MM.1S (cell line): ENCODE results near the gene KIAA1217.

Experiments
- DNase-seq: peaks from one replicate; pipeline ENCODE4 v3.0.0-alpha.2; 2015
- H2AFZ ChIP-seq: fragments of 300-600 bp; sonication (generic); 2 replicates; pipeline ENCODE4 v1.6.0; 2016; ENCODE audit warnings: antibody characterized with exemption, low read length
- H3F3A ChIP-seq: fragments of 300-600 bp; sonication (generic); 2 replicates; pipeline ENCODE4 v1.6.1; 2016; ENCODE audit warnings: mild to moderate bottlenecking, antibody characterized with exemption, low read length, moderate library complexity, mixed read lengths; ENCODE audit not compliant: insufficient read depth
- H3K27ac ChIP-seq: fragments of 300-600 bp; sonication (generic); 2 replicates; pipeline ENCODE4 v1.5.1; 2016; ENCODE audit warnings: mild to moderate bottlenecking, low read length
- H3K27me3 ChIP-seq: fragments of 300-600 bp; sonication (generic); replicated peaks from 2 replicates; pipeline ENCODE4 v1.6.0; 2016; ENCODE audit warnings: low read length; ENCODE audit not compliant: insufficient read depth
- H3K36me3 ChIP-seq: fragments of 300-600 bp; sonication (generic); replicated peaks from 2 replicates; pipeline ENCODE4 v1.6.1; 2016; ENCODE audit warnings: mild to moderate bottlenecking, low read length, mixed read lengths; ENCODE audit not compliant: insufficient read depth
- H3K4me1 ChIP-seq: fragments of 300-600 bp; sonication (generic); 2 replicates; pipeline ENCODE4 v1.6.1; 2016; ENCODE audit warnings: low read length, mixed read lengths
- H3K4me2 ChIP-seq: fragments of 300-600 bp; sonication (generic); 2 replicates; pipeline ENCODE4 v1.6.0; 2016; ENCODE audit warnings: low read depth, low read length
- H3K4me3 ChIP-seq: fragments of 300-600 bp; sonication (generic); 2 replicates; pipeline ENCODE4 v1.5.1; 2016; ENCODE audit warnings: low read length, mixed read lengths
- H3K79me2 ChIP-seq: fragments of 300-600 bp; sonication (generic); 2 replicates; pipeline ENCODE4 v1.6.1; 2016; ENCODE audit warnings: mixed run types, low read length, mixed read lengths
- H3K9ac ChIP-seq: fragments of 300-600 bp; sonication (generic); 2 replicates; pipeline ENCODE4 v1.6.1; 2016; ENCODE audit warnings: low read length, mixed read lengths
- H3K9me2 ChIP-seq: fragments of 300-600 bp; sonication (generic); replicated peaks from 2 replicates; pipeline ENCODE4 v1.6.1; 2016; ENCODE audit warnings: mild to moderate bottlenecking, low read length, mixed read lengths; ENCODE audit not compliant: insufficient read depth
- H3K9me3 ChIP-seq: fragments of 300-600 bp; sonication (generic); replicated peaks from 2 replicates; pipeline ENCODE4 v1.6.1; 2016; ENCODE audit warnings: mild to moderate bottlenecking, low read length, mixed read lengths; ENCODE audit not compliant: insufficient read depth
- H4K20me1 ChIP-seq: fragments of 300-600 bp; sonication (generic); 2 replicates; pipeline ENCODE4 v1.6.1; 2016; ENCODE audit warnings: mild to moderate bottlenecking, low read length, moderate library complexity, mixed read lengths; ENCODE audit not compliant: insufficient read depth
- CTCF ChIP-seq: fragments of 300-600 bp; sonication (generic); IDR thresholded peaks from 2 replicates; pipeline ENCODE4 v1.5.1; 2016; ENCODE audit warnings: antibody characterized with exemption, low read length, mixed read lengths
- EZH2 ChIP-seq: fragments of 300-600 bp; sonication (generic); optimal IDR thresholded peaks from 2 replicates; pipeline ENCODE3; 2017; ENCODE audit warnings: low read depth, mild to moderate bottlenecking, antibody characterized with exemption, low read length, mixed read lengths
- EZH2phosphoT487 ChIP-seq: fragments of 300-600 bp; sonication (generic); IDR thresholded peaks from 2 replicates; pipeline ENCODE4 v1.6.1; 2018; ENCODE audit warnings: antibody characterized with exemption, low read length

Gene KIAA1217

DNA sequence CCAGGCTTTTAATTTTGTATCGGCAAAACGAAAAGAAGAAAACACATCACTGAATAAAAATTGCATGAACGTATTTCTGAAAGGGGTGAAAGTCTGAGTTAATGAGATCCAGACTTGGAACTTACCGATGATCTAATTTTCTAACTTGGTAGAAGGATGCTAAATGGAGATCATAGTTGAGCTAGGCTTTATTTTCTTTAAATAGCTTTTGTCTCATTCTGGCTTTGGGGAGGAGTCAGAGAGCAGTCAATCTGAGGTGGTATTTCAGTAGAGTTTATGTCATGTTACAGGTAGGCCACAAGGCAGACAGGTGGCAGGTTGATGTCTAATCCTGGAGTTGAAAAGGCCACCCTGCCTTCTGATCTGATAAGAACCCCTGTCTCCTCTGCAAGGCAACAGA is 161.9 kb downstream of the KIAA1217 start:
- H3K4me3 ChIP-seq: no peak overlapping the region
- no peaks in the 10 kb centered on the region for H4K20me1 ChIP-seq
- no peaks in the 10 kb centered on the region for H3F3A ChIP-seq
- H3K79me2 ChIP-seq: no peaks in the 10 kb centered on the region
- TF ChIP-seq CTCF: peak; percentile 22; the same call in 1 of the 2 replicates
- TF ChIP-seq EZH2phosphoT487: no peak
- no peak for TF ChIP-seq EZH2
- no peaks in the 10 kb centered on the region for H3K36me3 ChIP-seq
- no peak overlapping the region for H2AFZ ChIP-seq
- no peak overlapping the region for H3K4me2 ChIP-seq
- H3K27me3 ChIP-seq: no peaks in the 10 kb centered on the region
- no peak overlapping the region for H3K27ac ChIP-seq
- no peaks in the 10 kb centered on the region for H3K9me2 ChIP-seq
- no peaks in the 10 kb centered on the region for H3K4me1 ChIP-seq
- no peak overlapping the region for H3K9ac ChIP-seq
- peak; percentile 14 for DNase-seq
- H3K9me3 ChIP-seq: no peaks in the 10 kb centered on the region

DNA sequence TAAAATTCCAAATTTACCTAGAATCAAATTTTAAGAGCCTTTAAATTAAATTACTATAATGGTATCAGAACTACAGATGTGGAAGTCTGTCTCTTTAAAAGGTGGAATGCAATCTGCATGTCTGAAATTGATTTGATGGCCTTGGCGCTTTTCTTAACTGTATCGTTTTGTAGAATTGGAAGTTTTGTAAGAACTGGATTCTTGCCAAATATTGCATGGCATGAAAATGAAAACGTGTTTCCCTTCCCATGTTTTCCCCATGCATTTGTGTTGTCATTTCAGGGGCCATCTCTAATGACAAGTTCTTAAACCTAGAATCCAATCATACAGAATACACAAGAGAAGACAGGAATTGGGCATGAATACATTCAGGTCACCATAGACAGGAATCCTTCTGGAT is 162.5 kb downstream of the KIAA1217 start:
- H3K9me3 ChIP-seq: no peaks in the 10 kb centered on the region
- H3K4me1 ChIP-seq: no peaks in the 10 kb centered on the region
- H4K20me1 ChIP-seq: no peaks in the 10 kb centered on the region
- no peaks in the 10 kb centered on the region for H3K36me3 ChIP-seq
- H3K27ac ChIP-seq: no peak overlapping the region
- no peak overlapping the region for H2AFZ ChIP-seq
- no peak overlapping the region for H3K9ac ChIP-seq
- H3K79me2 ChIP-seq: no peaks in the 10 kb centered on the region
- H3K4me3 ChIP-seq: no peak overlapping the region
- H3K9me2 ChIP-seq: no peaks in the 10 kb centered on the region
- DNase-seq: no peak
- TF ChIP-seq CTCF (no peak), EZH2phosphoT487 (no peak), EZH2 (no peak)
- H3K4me2 ChIP-seq: no peak overlapping the region
- H3K27me3 ChIP-seq: no peaks in the 10 kb centered on the region
- no peaks in the 10 kb centered on the region for H3F3A ChIP-seq

- no peaks in the 10 kb centered on the region for H3K27me3 ChIP-seq
- no peak for DNase-seq
- peaks cover 12% of the 10 kb centered on the region for H3K4me1 ChIP-seq
- H3K9me3 ChIP-seq: no peaks in the 10 kb centered on the region
- no peaks in the 10 kb centered on the region for H3K36me3 ChIP-seq
- no peaks in the 10 kb centered on the region for H4K20me1 ChIP-seq
- H3K4me3 ChIP-seq: no peak overlapping the region
- no peak overlapping the region for H3K27ac ChIP-seq
- no peaks in the 10 kb centered on the region for H3F3A ChIP-seq
- H3K4me2 ChIP-seq: no peak overlapping the region
- H3K9me2 ChIP-seq: no peaks in the 10 kb centered on the region
- H2AFZ ChIP-seq: no peak overlapping the region
- H3K9ac ChIP-seq: no peak overlapping the region
- no peaks in the 10 kb centered on the region for H3K79me2 ChIP-seq
- TF ChIP-seq EZH2phosphoT487: no peak
- no peak for TF ChIP-seq CTCF
- TF ChIP-seq EZH2: no peak
These were observed 165.4 kb downstream of the KIAA1217 start for GRCh38 chr10:24374134-24374915.
